Fibroblast of mammary gland (primary cell): Measurements from ENCODE around the gene PIEZO2.
A peak's percentile ranks its signal among the peaks of the same experiment; 100 is the strongest.

Experiments used
- DNase-seq: peaks from one replicate; pipeline ENCODE4 v3.0.0-alpha.2; 2010; ENCODE audit warnings: low read depth
- H3K4me3 ChIP-seq: 2 replicates; pipeline ENCODE4 v1.5.1; 2011; ENCODE audit warnings: low read depth, mild to moderate bottlenecking, low read length, moderate library complexity; ENCODE audit not compliant: control insufficient read depth
- CTCF ChIP-seq: conservative IDR thresholded peaks from 2 replicates; pipeline ENCODE4 v1.5.1; 2011; ENCODE audit warnings: low read depth, low read length, inconsistent platforms; ENCODE audit not compliant: control insufficient read depth, insufficient read depth

The PIEZO2 gene

GRCh38 chr18:10912790-10913545, 236.4 kb downstream of the PIEZO2 start:
- DNase-seq, result peak; percentile 81
- TF ChIP-seq CTCF, result no peak
- H3K4me3 ChIP-seq, result no peak overlapping the region

- DNase-seq, result no peak
- TF ChIP-seq CTCF, result no peak
- H3K4me3 ChIP-seq, result no peak overlapping the region
Observed at GRCh38 chr18:10909724-10910123, 239.6 kb downstream of the PIEZO2 start.

GRCh38 chr18:10908760-10909159, 240.6 kb downstream of the PIEZO2 start:
- no peak for DNase-seq
- TF ChIP-seq CTCF, result no peak
- H3K4me3 ChIP-seq, result no peak overlapping the region

- no peak for DNase-seq
- no peak overlapping the region for H3K4me3 ChIP-seq
- TF ChIP-seq CTCF, result no peak
Observed at GRCh38 chr18:10907749-10908148, 241.6 kb downstream of the PIEZO2 start.

- no peak overlapping the region for H3K4me3 ChIP-seq
- no peak for DNase-seq
- no peak for TF ChIP-seq CTCF
Observed at GRCh38 chr18:10901329-10901728, 248.0 kb downstream of the PIEZO2 start.

GRCh38 chr18:10900435-10900834, 248.9 kb downstream of the PIEZO2 start:
- DNase-seq, result no peak
- TF ChIP-seq CTCF, result no peak

More at GRCh38 chr18:10900435-10900834, 248.9 kb downstream of the PIEZO2 start:
- no peak overlapping the region for H3K4me3 ChIP-seq
